ENCODE measurements around the gene EGFR.

The EGFR gene

GRCh38 chr7:55021053-55021452 is 2.2 kb downstream of the EGFR start:
- H3K9me3 ChIP-seq (ENCODE audit: insufficient read depth, low read length, severe bottlenecking), result no peaks in the 10 kb centered on the region
- no peak overlapping the region for H3K27ac ChIP-seq (ENCODE audit: low read length)
- H3K36me3 ChIP-seq (ENCODE audit: insufficient read depth, low read length), result no peaks in the 10 kb centered on the region
- no peaks in the 10 kb centered on the region for H4K20me1 ChIP-seq (ENCODE audit: insufficient read depth, low read length)
- H3K4me3 ChIP-seq (ENCODE audit: low read depth in 1 of 2, low read length in 2 of 2), result no peak overlapping the region
- no peaks in the 10 kb centered on the region for H3K4me1 ChIP-seq (ENCODE audit: insufficient read depth, low read length)
- H3K79me2 ChIP-seq (ENCODE audit: insufficient read depth, low read length), result no peaks in the 10 kb centered on the region
- H3K27me3 ChIP-seq (ENCODE audit: insufficient read depth, low read length, poor library complexity), result no peaks in the 10 kb centered on the region
- no peak overlapping the region for H3K4me2 ChIP-seq (ENCODE audit: insufficient read depth, low read length)
- TF ChIP-seq, protein P1, sequence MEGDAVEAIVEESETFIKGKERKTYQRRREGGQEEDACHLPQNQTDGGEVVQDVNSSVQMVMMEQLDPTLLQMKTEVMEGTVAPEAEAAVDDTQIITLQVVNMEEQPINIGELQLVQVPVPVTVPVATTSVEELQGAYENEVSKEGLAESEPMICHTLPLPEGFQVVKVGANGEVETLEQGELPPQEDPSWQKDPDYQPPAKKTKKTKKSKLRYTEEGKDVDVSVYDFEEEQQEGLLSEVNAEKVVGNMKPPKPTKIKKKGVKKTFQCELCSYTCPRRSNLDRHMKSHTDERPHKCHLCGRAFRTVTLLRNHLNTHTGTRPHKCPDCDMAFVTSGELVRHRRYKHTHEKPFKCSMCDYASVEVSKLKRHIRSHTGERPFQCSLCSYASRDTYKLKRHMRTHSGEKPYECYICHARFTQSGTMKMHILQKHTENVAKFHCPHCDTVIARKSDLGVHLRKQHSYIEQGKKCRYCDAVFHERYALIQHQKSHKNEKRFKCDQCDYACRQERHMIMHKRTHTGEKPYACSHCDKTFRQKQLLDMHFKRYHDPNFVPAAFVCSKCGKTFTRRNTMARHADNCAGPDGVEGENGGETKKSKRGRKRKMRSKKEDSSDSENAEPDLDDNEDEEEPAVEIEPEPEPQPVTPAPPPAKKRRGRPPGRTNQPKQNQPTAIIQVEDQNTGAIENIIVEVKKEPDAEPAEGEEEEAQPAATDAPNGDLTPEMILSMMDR (IDR thresholded peaks at IDR 0.05; ENCODE audit: borderline replicate concordance, extremely low read depth, low read length, poor library complexity, severe bottlenecking), result no peak
- TF ChIP-seq EZH2 (IDR thresholded peaks at IDR 0.05; ENCODE audit: borderline replicate concordance, low read depth, low read length, severe bottlenecking), result no peak
- ATAC-seq (ENCODE audit: insufficient read depth, low read depth) (no peak), DNase-seq (no peak)
- no peak overlapping the region for H2AFZ ChIP-seq (ENCODE audit: low read depth, low read length)
- H3K9ac ChIP-seq (ENCODE audit: low read depth, low read length), result no peak overlapping the region

- no peak for ATAC-seq (ENCODE audit: insufficient read depth, low read depth)
- Histone ChIP-seq H3K4me1 (ENCODE audit: insufficient read depth, low read length) (no peaks in the 10 kb centered on the region), H3K27ac (ENCODE audit: low read length) (no peak overlapping the region), H3K4me3 (ENCODE audit: low read depth in 1 of 2, low read length in 2 of 2) (no peak overlapping the region), H3K36me3 (ENCODE audit: insufficient read depth, low read length) (no peaks in the 10 kb centered on the region), H3K79me2 (ENCODE audit: insufficient read depth, low read length) (no peaks in the 10 kb centered on the region), H4K20me1 (ENCODE audit: insufficient read depth, low read length) (no peaks in the 10 kb centered on the region), H2AFZ (ENCODE audit: low read depth, low read length) (no peak overlapping the region), H3K9me3 (ENCODE audit: insufficient read depth, low read length, severe bottlenecking) (no peaks in the 10 kb centered on the region), H3K9ac (ENCODE audit: low read depth, low read length) (no peak overlapping the region), H3K4me2 (ENCODE audit: insufficient read depth, low read length) (no peak overlapping the region), H3K27me3 (ENCODE audit: insufficient read depth, low read length, poor library complexity) (no peaks in the 10 kb centered on the region)
- no peak for DNase-seq
- TF ChIP-seq, protein P1 (IDR thresholded peaks at IDR 0.05; ENCODE audit: borderline replicate concordance, extremely low read depth, low read length, poor library complexity, severe bottlenecking), result no peak
- TF ChIP-seq EZH2 (IDR thresholded peaks at IDR 0.05; ENCODE audit: borderline replicate concordance, low read depth, low read length, severe bottlenecking), result no peak
Observed at GRCh38 chr7:55022002-55022985, 3.5 kb downstream of the EGFR start.

DNA sequence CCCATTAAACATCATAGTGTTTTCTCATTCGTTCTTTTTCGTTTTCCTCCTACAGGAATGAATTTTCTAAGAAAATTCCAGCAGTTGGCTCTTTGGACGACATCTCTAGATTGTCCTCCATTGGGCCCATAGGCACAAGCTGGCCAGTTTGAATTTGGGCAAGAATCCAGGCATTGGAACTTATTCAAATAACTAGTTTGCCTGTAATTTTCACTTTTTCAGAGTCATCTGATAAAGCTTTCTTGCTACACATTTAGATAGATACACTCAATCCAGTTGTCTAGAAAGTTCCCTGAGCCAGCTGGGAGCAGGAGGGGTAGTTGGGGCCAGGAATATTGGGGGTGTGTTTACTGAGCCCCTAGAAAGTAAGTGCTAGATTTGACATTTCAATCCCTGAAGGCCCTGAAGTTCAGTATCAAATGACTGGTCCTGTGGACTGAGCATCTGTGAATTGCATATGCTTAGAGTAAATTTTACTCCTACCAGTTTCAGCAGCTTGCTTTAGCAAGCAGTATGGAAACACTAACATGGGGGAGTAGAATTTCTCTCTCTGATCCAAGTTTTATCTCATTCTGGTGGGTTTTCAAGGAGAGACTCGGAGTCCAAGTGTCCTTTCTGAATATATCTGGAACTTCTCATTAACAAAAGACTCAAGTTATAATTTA is 5.2 kb downstream of the EGFR start:
- H3K4me1 ChIP-seq (ENCODE audit: insufficient read depth, low read length), result no peaks in the 10 kb centered on the region
- no peak for DNase-seq
- no peak for ATAC-seq (ENCODE audit: insufficient read depth, low read depth)
- no peaks in the 10 kb centered on the region for H3K9me3 ChIP-seq (ENCODE audit: insufficient read depth, low read length, severe bottlenecking)
- no peak overlapping the region for H3K4me2 ChIP-seq (ENCODE audit: insufficient read depth, low read length)
- H3K79me2 ChIP-seq (ENCODE audit: insufficient read depth, low read length), result no peaks in the 10 kb centered on the region
- H3K36me3 ChIP-seq (ENCODE audit: insufficient read depth, low read length), result no peaks in the 10 kb centered on the region
- H3K27me3 ChIP-seq (ENCODE audit: insufficient read depth, low read length, poor library complexity), result no peaks in the 10 kb centered on the region
- H2AFZ ChIP-seq (ENCODE audit: low read depth, low read length), result no peak overlapping the region
- no peak overlapping the region for H3K9ac ChIP-seq (ENCODE audit: low read depth, low read length)
- no peaks in the 10 kb centered on the region for H4K20me1 ChIP-seq (ENCODE audit: insufficient read depth, low read length)
- H3K4me3 ChIP-seq (ENCODE audit: low read depth in 1 of 2, low read length in 2 of 2), result no peak overlapping the region
- no peak for TF ChIP-seq EZH2 (IDR thresholded peaks at IDR 0.05; ENCODE audit: borderline replicate concordance, low read depth, low read length, severe bottlenecking)
- TF ChIP-seq, protein P1 (IDR thresholded peaks at IDR 0.05; ENCODE audit: borderline replicate concordance, extremely low read depth, low read length, poor library complexity, severe bottlenecking), result no peak
- H3K27ac ChIP-seq (ENCODE audit: low read length), result no peak overlapping the region
